Effector memory CD4-positive, alpha-beta T cell (primary cell): ENCODE measurements around the gene WNK1.

Source experiments
- DNase-seq, 3 donors: peaks; one replicate each; pipeline ENCODE4 v3.0.0-alpha.2; 2020
- H3K27ac ChIP-seq: 2 replicates; pipeline ENCODE4 v1.7.0; 2013; ENCODE audit warnings: mild to moderate bottlenecking, low read length, moderate library complexity; ENCODE audit not compliant: insufficient read depth, poor library complexity, severe bottlenecking
- H3K27me3 ChIP-seq: replicated peaks from 2 replicates; pipeline ENCODE4 v1.7.0; 2013; ENCODE audit warnings: mild to moderate bottlenecking, low read length; ENCODE audit not compliant: insufficient read depth, control insufficient read depth, poor library complexity, severe bottlenecking
- H3K36me3 ChIP-seq: 2 replicates; pipeline ENCODE4 v1.7.0; 2013; ENCODE audit warnings: mild to moderate bottlenecking, low read length, moderate library complexity; ENCODE audit not compliant: control insufficient read depth, insufficient read depth
- H3K4me1 ChIP-seq: 2 replicates; pipeline ENCODE4 v1.7.0; 2013; ENCODE audit warnings: low read length, mild to moderate bottlenecking; ENCODE audit not compliant: control insufficient read depth, insufficient read depth, poor library complexity, severe bottlenecking
- H3K4me3 ChIP-seq: 2 replicates; pipeline ENCODE4 v1.7.0; 2013; ENCODE audit warnings: low read length, low read depth, mild to moderate bottlenecking; ENCODE audit not compliant: insufficient read depth, poor library complexity, severe bottlenecking
- H3K9me3 ChIP-seq: 2 replicates; pipeline ENCODE4 v1.7.0; 2013; ENCODE audit warnings: mild to moderate bottlenecking, low read length, moderate library complexity; ENCODE audit not compliant: control insufficient read depth

The WNK1 gene

GRCh38 chr12:740921-741320 lies 11.5 kb upstream of the WNK1 start:
- Histone ChIP-seq H3K4me3 (no peak overlapping the region), H3K4me1 (peaks cover 4% of the 10 kb centered on the region), H3K27ac (no peak overlapping the region), H3K27me3 (no peaks in the 10 kb centered on the region), H3K36me3 (no peaks in the 10 kb centered on the region), H3K9me3 (no peaks in the 10 kb centered on the region)
- no peak for DNase-seq

- Histone ChIP-seq H3K27ac (peak overlapping the region; percentile 95), H3K4me3 (no peak overlapping the region)
These were observed 2.6 kb upstream of the WNK1 start for GRCh38 chr12:749751-750270.

GRCh38 chr12:750366-751191 lies 1.8 kb upstream of the WNK1 start:
- H3K27ac ChIP-seq, result peak overlapping the region; percentile 95
- peaks cover 11% of the 10 kb centered on the region for H3K4me1 ChIP-seq

More at GRCh38 chr12:749751-750270, 2.6 kb upstream of the WNK1 start:
- H3K27me3 ChIP-seq, result no peaks in the 10 kb centered on the region
- H3K36me3 ChIP-seq, result no peaks in the 10 kb centered on the region
- no peaks in the 10 kb centered on the region for H3K9me3 ChIP-seq
- H3K4me1 ChIP-seq, result peaks cover 11% of the 10 kb centered on the region
- no peak for DNase-seq

GRCh38 chr12:751192-751998 lies 984 bp upstream of the WNK1 start:
- no peaks in the 10 kb centered on the region for H3K9me3 ChIP-seq

More at GRCh38 chr12:750366-751191, 1.8 kb upstream of the WNK1 start:
- Histone ChIP-seq H3K4me3 (peak overlapping the region; percentile 92), H3K9me3 (no peaks in the 10 kb centered on the region), H3K36me3 (no peaks in the 10 kb centered on the region), H3K27me3 (no peaks in the 10 kb centered on the region)
- no peak for DNase-seq

GRCh38 chr12:752695-753610 lies 574 bp downstream of the WNK1 start:
- H3K4me3 ChIP-seq, result peak overlapping the region; percentile 92
- H3K9me3 ChIP-seq, result no peaks in the 10 kb centered on the region
- H3K36me3 ChIP-seq, result no peaks in the 10 kb centered on the region
- H3K4me1 ChIP-seq, result peaks cover 22% of the 10 kb centered on the region
- peak; percentile 17 to 35 (median 22) for DNase-seq
- H3K27me3 ChIP-seq, result no peaks in the 10 kb centered on the region
- peak overlapping the region; percentile 95 for H3K27ac ChIP-seq

More at GRCh38 chr12:751192-751998, 984 bp upstream of the WNK1 start:
- H3K27ac ChIP-seq, result peak overlapping the region; percentile 95
- H3K4me3 ChIP-seq, result peak overlapping the region; percentile 92
- no peaks in the 10 kb centered on the region for H3K27me3 ChIP-seq
- DNase-seq, result peak; percentile 66 to 76 (median 72)
- H3K36me3 ChIP-seq, result no peaks in the 10 kb centered on the region
- peaks cover 11% of the 10 kb centered on the region for H3K4me1 ChIP-seq

GRCh38 chr12:753611-754472 lies 1.5 kb downstream of the WNK1 start:
- Histone ChIP-seq H3K9me3 (no peaks in the 10 kb centered on the region), H3K36me3 (no peaks in the 10 kb centered on the region), H3K27ac (peak overlapping the region; percentile 95), H3K4me3 (peak overlapping the region; percentile 92), H3K4me1 (peaks cover 24% of the 10 kb centered on the region), H3K27me3 (no peaks in the 10 kb centered on the region)
- peak; percentile 13 to 40 (median 17) for DNase-seq

GRCh38 chr12:754473-754820 lies 2.1 kb downstream of the WNK1 start:
- H3K4me1 ChIP-seq, result peaks cover 24% of the 10 kb centered on the region

GRCh38 chr12:754851-755562 lies 2.6 kb downstream of the WNK1 start:
- peak overlapping the region; percentile 92 for H3K4me3 ChIP-seq
- H3K27ac ChIP-seq, result peak overlapping the region; percentile 95
- peaks cover 28% of the 10 kb centered on the region for H3K4me1 ChIP-seq
- no peaks in the 10 kb centered on the region for H3K36me3 ChIP-seq
- no peaks in the 10 kb centered on the region for H3K9me3 ChIP-seq
- peak in 1 of 3 donors; percentile 24 for DNase-seq
- H3K27me3 ChIP-seq, result no peaks in the 10 kb centered on the region

More at GRCh38 chr12:754473-754820, 2.1 kb downstream of the WNK1 start:
- H3K27ac ChIP-seq, result peak overlapping the region; percentile 95
- H3K27me3 ChIP-seq, result no peaks in the 10 kb centered on the region
- H3K36me3 ChIP-seq, result no peaks in the 10 kb centered on the region
- H3K9me3 ChIP-seq, result no peaks in the 10 kb centered on the region
- H3K4me3 ChIP-seq, result peak overlapping the region; percentile 92
- DNase-seq, result no peak
